Activated gamma-delta T cell (primary cell): ENCODE results near the gene TTC39C.
"Not testable (repeated sequence)": the region's sequence is repeated elsewhere in the genome, so short reads cannot be mapped to it uniquely, and the experiment has no call there.

ENCODE experiments used
- DNase-seq: peaks from one replicate; lab custom pipeline; 2025; lab: John Stamatoyannopoulos, UW

The TTC39C gene

DNA sequence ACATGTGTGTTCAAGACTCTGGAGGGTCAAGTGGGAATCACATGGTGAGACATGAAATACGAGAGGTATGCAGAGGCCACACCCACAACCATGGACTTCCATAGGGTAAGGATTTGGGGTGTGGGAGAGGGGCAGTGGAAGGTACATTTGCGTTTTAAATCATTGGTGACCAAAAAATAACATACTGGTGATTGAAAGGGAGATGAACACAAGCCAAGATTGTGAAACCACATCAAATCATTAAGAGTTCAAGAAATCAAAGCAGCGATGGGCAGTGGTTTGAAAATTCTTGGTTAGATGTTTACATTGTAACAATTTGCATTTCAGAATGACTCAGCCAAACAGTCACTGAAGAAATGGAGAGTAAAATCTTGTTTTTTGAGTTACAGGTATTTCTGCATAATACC lies 122.4 kb downstream of the TTC39C start:
- no peak for DNase-seq

DNA sequence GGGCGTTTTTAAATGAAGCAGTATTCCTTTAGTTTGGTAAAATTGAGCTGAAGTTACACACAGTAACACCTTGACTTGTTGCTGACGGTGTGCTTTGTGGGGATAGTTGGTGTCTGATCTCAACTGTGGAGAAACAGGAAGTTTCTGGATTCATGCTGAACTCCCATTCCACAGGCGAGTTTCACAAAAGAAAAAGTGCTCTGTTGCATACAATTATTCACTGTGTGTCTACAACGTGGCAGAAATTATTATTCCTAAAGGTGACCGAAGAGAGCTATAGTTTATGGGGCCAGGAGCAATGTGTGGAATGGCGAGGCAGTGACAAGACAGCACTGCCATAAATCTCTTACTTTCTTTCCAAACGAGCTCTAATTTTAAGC lies 123.8 kb downstream of the TTC39C start:
- DNase-seq, result no peak

DNA sequence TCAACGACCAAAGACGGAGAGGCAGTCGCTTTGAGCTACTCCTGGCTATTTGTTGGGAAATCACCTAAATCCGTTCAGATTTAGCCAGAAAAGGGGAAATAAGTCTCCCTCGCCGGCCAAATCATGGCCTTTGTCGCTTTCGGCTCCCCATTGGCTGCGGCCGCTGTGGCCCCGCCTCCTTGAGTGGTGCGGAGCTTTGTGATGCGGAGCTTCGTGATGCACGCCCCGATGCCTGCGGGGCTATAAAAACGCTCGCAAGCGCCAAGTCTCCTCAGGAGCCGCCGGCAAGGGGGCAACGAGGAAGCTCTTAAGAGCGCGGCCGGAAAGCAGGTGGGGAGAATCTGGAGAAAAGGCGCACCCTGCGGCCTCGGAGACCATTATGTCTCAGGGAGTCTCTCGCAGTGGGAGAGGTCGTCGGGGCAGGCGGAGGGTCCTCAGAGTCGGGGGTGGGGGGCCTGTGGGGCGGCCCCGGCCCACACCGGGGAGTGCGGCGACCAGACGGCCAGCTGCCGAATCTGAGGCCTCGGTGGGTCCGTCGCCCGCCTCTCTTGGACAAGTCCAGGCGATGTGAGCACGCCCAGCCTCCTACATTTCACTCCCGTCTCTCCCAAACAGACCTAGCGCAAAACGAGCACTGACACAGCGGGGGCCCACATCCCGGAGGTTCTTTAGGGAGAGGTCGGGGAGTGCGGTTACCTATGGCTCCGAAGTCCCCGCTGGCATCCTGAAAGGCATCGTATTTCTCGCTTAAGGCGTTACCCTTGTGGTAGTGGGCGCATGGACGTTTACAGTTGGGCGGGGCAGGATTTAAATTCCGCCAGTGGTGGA lies 124.4 kb downstream of the TTC39C start, which contains the start of gene CABYR:
CABYR (plus strand) TSS at position 274 of the 828 bp plus-strand sequence. CDS start 4,053 bp downstream, outside the sequence.
- DNase-seq, result peak; percentile 67

GRCh38 chr18:24140697-24141096 lies 126.1 kb downstream of the TTC39C start:
- no peak for DNase-seq

GRCh38 chr18:24142376-24142775 lies 127.8 kb downstream of the TTC39C start:
- DNase-seq, result no peak

GRCh38 chr18:24149591-24149990 lies 135.0 kb downstream of the TTC39C start:
- DNase-seq, result not testable (repeated sequence)

DNA sequence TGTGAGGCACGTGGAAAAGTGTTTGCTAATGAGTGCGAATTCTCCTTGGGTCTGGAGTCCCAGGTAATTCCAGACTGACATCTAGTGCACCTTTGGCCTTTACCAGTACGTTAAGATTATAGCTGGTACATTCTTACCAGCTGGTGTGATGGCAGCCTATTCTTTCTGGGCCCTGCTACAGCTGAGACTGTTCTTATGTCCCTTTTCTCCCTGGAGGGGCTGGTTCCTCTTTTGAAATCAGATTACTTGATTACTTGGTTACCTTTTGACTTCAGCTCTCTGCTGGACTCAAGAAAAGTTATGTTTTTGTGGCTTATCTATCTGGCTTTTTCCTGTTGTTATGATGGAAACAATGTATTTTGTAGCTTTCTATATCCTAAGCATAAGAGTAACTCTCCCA lies 138.8 kb downstream of the TTC39C start:
- DNase-seq, result no peak

DNA sequence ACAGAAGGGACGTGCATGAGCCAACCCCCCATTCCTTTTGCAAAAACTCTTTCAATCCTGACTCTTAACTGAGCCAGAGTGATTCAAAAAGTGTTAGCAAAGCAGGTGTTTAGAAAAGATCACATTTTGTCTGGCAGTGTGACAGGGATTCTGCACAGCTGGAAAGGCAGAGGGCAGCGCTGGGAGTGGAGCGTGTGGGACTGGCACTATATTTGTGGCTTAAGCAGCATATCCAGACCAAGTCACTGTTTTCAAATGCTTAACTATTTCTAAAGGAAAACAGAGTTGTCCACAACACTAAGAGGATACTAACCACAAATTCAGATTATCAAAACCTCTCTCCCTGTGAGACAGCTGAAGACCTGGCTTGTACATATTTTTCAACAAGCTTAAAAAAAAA lies 143.3 kb downstream of the TTC39C start:
- no peak for DNase-seq

DNA sequence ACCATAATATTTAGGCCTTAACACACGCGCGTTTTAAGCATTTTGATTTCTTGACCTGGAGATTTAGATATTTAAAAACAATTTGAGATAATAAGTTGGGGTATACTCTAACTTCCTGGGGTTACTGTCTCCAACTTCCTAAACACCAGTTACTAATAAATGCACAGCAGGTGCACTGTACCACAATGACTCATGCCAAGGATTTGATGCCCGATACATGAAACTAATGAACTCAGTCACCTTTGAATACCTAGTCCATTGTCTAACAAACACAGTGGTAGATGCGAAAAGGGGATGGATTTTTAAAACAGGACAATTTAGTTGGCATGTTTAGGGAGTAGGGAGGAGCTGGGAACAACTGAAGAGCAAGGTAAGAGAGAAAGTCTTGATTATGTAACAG lies 145.5 kb downstream of the TTC39C start:
- DNase-seq, result no peak

DNA sequence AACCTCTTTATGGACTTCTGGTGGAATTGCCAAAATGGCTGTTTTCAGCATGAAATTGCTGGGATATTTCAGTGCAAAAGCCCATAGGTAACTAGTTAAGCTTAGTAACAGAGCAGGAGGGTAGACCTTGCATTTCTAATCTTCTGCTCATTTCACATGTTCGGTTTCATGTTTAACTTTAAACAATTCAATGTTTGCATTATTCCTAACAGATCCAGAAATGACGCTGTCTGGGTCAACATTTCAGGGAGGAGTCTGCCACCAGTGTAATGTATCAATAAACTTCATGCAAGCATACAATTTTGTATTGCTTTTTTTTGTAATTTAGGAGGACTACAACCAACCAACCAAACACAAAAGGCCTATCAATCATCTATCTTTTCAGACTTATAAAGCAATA lies 146.8 kb downstream of the TTC39C start:
- no peak for DNase-seq

DNA sequence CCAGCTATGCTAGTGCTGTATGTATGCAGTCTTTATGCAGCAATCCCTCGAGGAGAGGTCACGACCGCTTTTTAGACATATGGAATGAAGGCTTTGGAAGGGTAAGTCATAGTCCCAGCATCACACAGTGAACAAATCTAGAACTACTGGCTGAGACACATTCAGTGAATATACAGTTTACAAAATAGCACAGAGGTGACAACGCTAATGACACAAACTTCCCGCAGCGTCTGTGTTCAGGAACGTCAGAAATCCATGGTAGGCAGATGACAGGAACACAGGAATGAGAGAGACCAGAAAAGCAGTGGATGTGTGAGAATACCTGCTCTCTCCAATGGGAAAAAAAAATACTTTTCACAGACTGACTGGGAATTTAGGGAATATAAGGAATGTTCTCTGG lies 153.9 kb downstream of the TTC39C start:
- DNase-seq, result no peak

DNA sequence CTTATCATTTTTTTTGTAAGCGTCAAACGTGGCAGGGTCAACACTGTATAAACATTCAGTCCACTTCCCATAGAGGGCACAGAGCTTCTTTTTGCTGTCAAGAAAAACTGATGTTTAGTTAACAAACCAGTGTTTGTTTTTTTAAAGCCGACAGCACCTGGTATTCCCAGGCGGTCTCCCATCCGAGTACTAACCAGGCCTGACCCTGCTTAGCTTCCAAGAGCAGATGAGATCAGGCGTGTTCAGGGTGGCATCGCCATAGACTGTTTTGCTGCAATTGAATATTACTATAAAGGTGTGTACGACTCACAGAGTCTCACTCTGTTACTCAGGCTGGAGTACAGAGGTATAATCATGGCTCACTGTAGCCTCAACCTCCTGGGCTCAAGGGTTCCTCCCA lies 155.8 kb downstream of the TTC39C start:
- DNase-seq, result no peak

GRCh38 chr18:24173997-24174396 lies 159.4 kb downstream of the TTC39C start:
- DNase-seq, result no peak

DNA sequence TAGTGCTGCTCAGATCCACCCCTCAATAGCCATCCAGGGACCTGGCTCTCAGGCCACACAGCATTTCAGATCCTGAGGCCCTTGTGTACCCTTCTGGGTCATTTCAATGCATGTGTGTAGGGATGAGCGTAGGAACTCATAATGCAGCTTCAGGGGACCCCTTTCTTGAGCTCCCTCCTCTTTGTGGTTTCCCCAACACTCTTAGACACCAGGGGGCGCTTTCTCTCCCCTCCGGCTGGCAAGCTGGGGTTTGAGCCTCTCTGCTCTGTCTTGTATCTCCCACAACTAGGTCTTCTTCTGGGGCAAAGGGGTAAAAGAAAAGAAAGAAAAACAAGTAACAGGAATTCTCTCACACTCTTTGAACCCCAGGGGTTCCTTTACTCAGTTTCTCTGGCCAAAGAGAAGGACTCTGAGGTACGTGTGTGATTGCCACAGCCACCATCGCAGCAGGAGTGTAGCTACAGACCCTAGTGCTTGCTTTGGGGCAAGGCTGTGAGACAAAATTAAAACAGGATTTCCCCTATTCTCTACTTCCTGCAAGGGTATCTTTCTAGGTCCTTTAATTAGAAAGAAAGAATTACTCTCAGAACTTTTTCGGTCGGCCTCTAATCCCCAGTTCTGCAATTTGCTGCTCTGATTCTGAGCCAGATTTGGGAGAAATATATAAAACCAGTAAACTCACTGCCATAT lies 162.3 kb downstream of the TTC39C start:
- DNase-seq, result no peak

DNA sequence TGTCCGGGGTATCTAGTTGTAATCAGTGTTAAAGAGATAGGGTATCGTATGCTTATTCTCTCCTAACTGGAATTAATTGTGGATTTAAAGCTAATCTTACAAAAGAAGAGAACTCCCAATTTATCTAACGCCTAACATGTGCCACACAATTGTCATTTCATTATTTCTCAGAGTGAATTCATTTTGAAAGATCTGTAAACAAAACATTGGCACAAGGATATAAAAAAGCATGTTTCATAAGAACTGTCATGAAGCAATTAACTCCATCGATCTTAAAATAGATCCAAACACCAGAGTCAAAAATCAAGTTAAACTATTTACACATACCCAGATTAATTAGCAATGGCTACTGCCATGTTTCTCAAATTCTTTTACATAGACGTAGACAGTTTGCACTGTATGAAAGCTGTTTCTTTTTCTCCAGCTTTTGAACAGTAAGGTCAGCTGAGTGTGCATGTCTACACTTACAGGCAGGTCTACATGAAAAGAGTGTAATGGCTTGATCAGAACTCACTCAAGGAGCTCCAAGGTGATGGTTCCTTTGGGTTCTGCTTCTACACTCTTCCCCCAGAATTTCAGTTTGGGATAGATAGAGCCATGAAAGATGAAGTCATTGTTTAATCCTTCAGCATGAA lies 163.1 kb downstream of the TTC39C start:
- DNase-seq, result no peak

GRCh38 chr18:24180048-24180447 lies 165.5 kb downstream of the TTC39C start:
- DNase-seq, result no peak

DNA sequence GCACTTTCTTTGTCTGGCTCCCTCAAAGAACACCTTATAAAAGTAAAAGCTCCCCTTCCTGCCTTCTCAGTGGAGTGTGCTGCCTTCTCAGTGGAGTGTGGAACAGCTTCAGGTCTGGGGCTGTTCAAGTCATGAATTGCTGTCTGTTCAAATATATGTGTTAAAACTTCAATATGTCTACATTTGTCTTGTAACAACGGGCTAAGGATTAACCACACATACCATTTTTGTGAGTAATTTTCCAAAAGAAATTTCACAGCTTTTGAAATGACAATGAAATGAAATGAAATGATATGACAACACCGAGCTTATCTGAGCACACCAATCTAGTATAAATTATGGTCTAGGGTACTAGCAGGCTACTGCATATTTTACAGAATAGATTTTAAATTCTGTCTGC lies 167.3 kb downstream of the TTC39C start:
- DNase-seq, result no peak
